Keratinocyte (primary cell): ENCODE data around the gene FN3KRP. TPM values are rescaled to one million over a fixed set of nuclear protein-coding genes. Genes with fewer than 3 reads are reported as not detected.
"Not testable (repeated sequence)": the region's sequence is repeated elsewhere in the genome, so short reads cannot be mapped to it uniquely, and the experiment has no call there.

Experiments
- DNase-seq: peaks from one replicate; pipeline ENCODE4 v3.0.0-alpha.2; 2011; ENCODE audit warnings: low read depth, missing footprints, low spot score
- FAIRE-seq: peaks from 2 replicates; lab custom pipeline; 2011; peaks lifted over from hg19 to GRCh38; lab: Jason Lieb, UNC
- H2AFZ ChIP-seq: 2 replicates; pipeline ENCODE4 v1.6.0; 2012; ENCODE audit warnings: low read length, control low read depth, inconsistent platforms; ENCODE audit not compliant: control insufficient read depth
- H3K27ac ChIP-seq: 2 replicates; pipeline ENCODE4 v1.5.1; 2011; ENCODE audit warnings: low read length; ENCODE audit not compliant: control insufficient read depth, insufficient read depth
- H3K27me3 ChIP-seq: 3 replicates; pipeline ENCODE4 v1.6.0; 2011; ENCODE audit warnings: low read length; ENCODE audit not compliant: control insufficient read depth, insufficient read depth; ENCODE audit errors: extremely low read depth
- H3K36me3 ChIP-seq, 2 experiments: 2 replicates in 1 of 2; 3 replicates in 1 of 2; pipeline ENCODE4 v1.5.1; 2011; ENCODE audit warnings: low read length in 2 of 2, mild to moderate bottlenecking in 1 of 2; ENCODE audit not compliant: control insufficient read depth in 2 of 2, insufficient read depth in 2 of 2; ENCODE audit errors: extremely low read depth in 1 of 2
- H3K4me1 ChIP-seq: 3 replicates; pipeline ENCODE4 v1.5.1; 2011; ENCODE audit warnings: low read length; ENCODE audit not compliant: control insufficient read depth, insufficient read depth; ENCODE audit errors: extremely low read depth
- H3K4me2 ChIP-seq: 3 replicates; pipeline ENCODE4 v1.6.0; 2011; ENCODE audit warnings: low read depth, low read length; ENCODE audit not compliant: control insufficient read depth, insufficient read depth; ENCODE audit errors: extremely low read depth
- H3K4me3 ChIP-seq, 3 experiments: fragments of 200-600 bp in 1 of 3; sonication (generic) in 1 of 3; 2 replicates in 2 of 3; 3 replicates in 1 of 3; pipeline ENCODE4 v1.5.1; 2011 to 2016; ENCODE audit warnings: low read length in 3 of 3, mild to moderate bottlenecking in 3 of 3, control low read depth in 2 of 3, inconsistent platforms in 1 of 3, low read depth in 1 of 3, mixed read lengths in 1 of 3, mixed run types in 1 of 3, moderate library complexity in 1 of 3; ENCODE audit not compliant: control insufficient read depth in 2 of 3, insufficient read depth in 2 of 3; ENCODE audit errors: extremely low read depth in 1 of 3
- H3K79me2 ChIP-seq: 2 replicates; pipeline ENCODE4 v1.6.0; 2012; ENCODE audit warnings: low read length; ENCODE audit not compliant: control insufficient read depth, insufficient read depth
- H3K9ac ChIP-seq: 3 replicates; pipeline ENCODE4 v1.6.0; 2011; ENCODE audit warnings: low read length; ENCODE audit not compliant: control insufficient read depth, insufficient read depth; ENCODE audit errors: extremely low read depth
- H3K9me1 ChIP-seq: 3 replicates; pipeline ENCODE4 v1.6.0; 2011; ENCODE audit warnings: low read length; ENCODE audit not compliant: control insufficient read depth, insufficient read depth; ENCODE audit errors: extremely low read depth
- H3K9me3 ChIP-seq: 2 replicates; pipeline ENCODE4 v1.5.1; 2012; ENCODE audit warnings: low read depth, low read length; ENCODE audit not compliant: control insufficient read depth
- H4K20me1 ChIP-seq: 3 replicates; pipeline ENCODE4 v1.6.0; 2011; ENCODE audit warnings: low read length; ENCODE audit not compliant: control insufficient read depth, insufficient read depth; ENCODE audit errors: extremely low read depth
- CTCF ChIP-seq, 3 experiments: IDR thresholded peaks in 1 of 3; conservative IDR thresholded peaks in 1 of 3; optimal IDR thresholded peaks in 1 of 3; 2 replicates in 2 of 3; 3 replicates in 1 of 3; pipeline versions ENCODE3 to v1.5.1; 2011; ENCODE audit warnings: low read length in 3 of 3, mild to moderate bottlenecking in 3 of 3, moderate library complexity in 2 of 3, control low read depth in 1 of 3, inconsistent platforms in 1 of 3; ENCODE audit not compliant: insufficient read depth in 2 of 3; ENCODE audit errors: extremely low read depth in 1 of 3
- EZH2 ChIP-seq: IDR thresholded peaks from one replicate; pipeline ENCODE4 v1.6.1; 2012; ENCODE audit warnings: inconsistent platforms, mild to moderate bottlenecking, low read length, moderate library complexity
- dilution Hi-C: fragments of 300-500 bp; cut with MboI; formaldehyde crosslinking; loops from one replicate; pipeline ENCODE4 v1.7.0; 2020; ENCODE audit warnings: low sequenced_read_pairs; ENCODE audit not compliant: extremely low pct_ligation_motif_present
- polyA plus RNA-seq, 5 experiments: library from polyadenylated mRNA; depleted of rRNA in 3 of 5; stranded (reverse) in 3 of 5; stranded (forward) in 1 of 5; unstranded in 1 of 5; fragments of >200 nt; gene quantifications; 1 replicate in 1 of 5; 2 replicates in 3 of 5; 3 replicates in 1 of 5; pipeline versions ENCODE4 v1.2.1 to v1.2.3, GENCODE V29; 2011 to 2012; ENCODE audit warnings: missing spikeins in 2 of 5, low read depth in 1 of 5, low replicate concordance in 1 of 5

Gene FN3KRP
- polyA plus RNA-seq, 1 donor (not counting 4 experiments of a cell fraction or from before 2014, with no cell fraction given): 25.7 TPM

- TF ChIP-seq EZH2 (no peak), CTCF (optimal IDR thresholded peaks at IDR 0.05 in 1 of 3, IDR thresholded peaks at IDR 0.05 in 1 of 3, conservative IDR thresholded peaks at IDR 0.05 in 1 of 3; ENCODE audit: extremely low read depth in 1 of 3, insufficient read depth in 2 of 3, low read length in 3 of 3) (no peak)
- dilution Hi-C loops: no loop called here
- no peak for DNase-seq
- no peak overlapping the region for H3K4me3 ChIP-seq
- H3K4me1 ChIP-seq: no peaks in the 10 kb centered on the region
- H3K9me3 ChIP-seq: no peaks in the 10 kb centered on the region
- no peak overlapping the region for H2AFZ ChIP-seq
- peaks cover 9 to 25% of the 10 kb centered on the region in 2 experiments for H3K36me3 ChIP-seq
- peaks cover 4% of the 10 kb centered on the region for H4K20me1 ChIP-seq
- H3K4me2 ChIP-seq: no peak overlapping the region
- no peaks in the 10 kb centered on the region for H3K27me3 ChIP-seq
- peaks cover 3% of the 10 kb centered on the region for H3K79me2 ChIP-seq
- H3K9me1 ChIP-seq: no peaks in the 10 kb centered on the region
- no peak for FAIRE-seq
- H3K9ac ChIP-seq: no peak overlapping the region
- H3K27ac ChIP-seq: no peak overlapping the region
Measured at GRCh38 chr17:82772026-82772425, 55.5 kb downstream of the FN3KRP start.

GRCh38 chr17:82774456-82774855, 58.0 kb downstream of the FN3KRP start:
- H3K4me1 ChIP-seq, H3K79me2 ChIP-seq, DNase-seq, H4K20me1 ChIP-seq, FAIRE-seq, H3K9me1 ChIP-seq, H3K9ac ChIP-seq, H2AFZ ChIP-seq, H3K27ac ChIP-seq, H3K9me3 ChIP-seq, dilution Hi-C loops, H3K27me3 ChIP-seq, H3K4me3 ChIP-seq: not testable (repeated sequence)
- Histone ChIP-seq H3K4me2 (peak overlapping the region; percentile 42), H3K36me3 (peaks cover 4 to 16% of the 10 kb centered on the region in 2 experiments)
